Caco-2 (cell line): ENCODE data around the gene TMEM222. TPM values are rescaled to one million over a fixed set of nuclear protein-coding genes. Genes with fewer than 3 reads are reported as not detected.
A peak's percentile ranks its signal among the peaks of the same experiment; 100 is the strongest.

Source experiments
- BruUV-seq: library from RNA; stranded (reverse); fragments of 400-500 nt; replicated peaks from 2 replicates; lab custom pipeline; 2021; lab: Mats Ljungman, UMichigan
- CTCF ChIA-PET: fragments of 300-600 bp; sonication (Branson Sonifier 250); formaldehyde crosslinking; loops from one replicate; lab custom pipeline; 2022; ENCODE audit warnings: antibody characterized with exemption; lab: Charles Lee
- POLR2A ChIA-PET: fragments of 300-600 bp; sonication (Branson Sonifier 250); formaldehyde crosslinking; loops from one replicate; lab custom pipeline; 2022; ENCODE audit warnings: antibody characterized with exemption; lab: Charles Lee
- DNase-seq, 2 experiments: peaks; one replicate each; pipeline versions ENCODE4 v3.0.0 to v3.0.0-alpha.2; 2020 to 2022
- H3K27me3 ChIP-seq: replicated peaks from 2 replicates; pipeline ENCODE4 v1.6.0; 2011; ENCODE audit warnings: low read length; ENCODE audit not compliant: control insufficient read depth, insufficient read depth
- H3K36me3 ChIP-seq: 2 replicates; pipeline ENCODE4 v1.5.1; 2011; ENCODE audit warnings: low read length; ENCODE audit not compliant: control insufficient read depth, insufficient read depth
- H3K4me1 ChIP-seq: fragments of 250-450 bp; sonication (Bioruptor Pico); 2 replicates; pipeline ENCODE4 v1.5.1; 2020; ENCODE audit warnings: mild to moderate bottlenecking
- H3K4me3 ChIP-seq: 2 replicates; pipeline ENCODE4 v1.5.1; 2011; ENCODE audit warnings: low read depth, mild to moderate bottlenecking, control low read depth, low read length
- H3K9me3 ChIP-seq: fragments of 250-450 bp; sonication (Bioruptor Pico); 2 replicates; pipeline ENCODE4 v1.5.1; 2020; ENCODE audit warnings: mild to moderate bottlenecking, moderate library complexity
- H3K27ac Mint-ChIP-seq: one replicate; pipeline ENCODE4 v1.8.0; 2022; ENCODE audit warnings: mixed read lengths; ENCODE audit not compliant: unreplicated experiment
- H3K27me3 Mint-ChIP-seq: one replicate; pipeline ENCODE4 v1.8.0; 2022; ENCODE audit warnings: mixed read lengths; ENCODE audit not compliant: insufficient read depth, unreplicated experiment
- H3K36me3 Mint-ChIP-seq: one replicate; pipeline ENCODE4 v1.8.0; 2022; ENCODE audit warnings: mild to moderate bottlenecking, mixed read lengths; ENCODE audit not compliant: insufficient read depth, unreplicated experiment
- H3K4me1 Mint-ChIP-seq: one replicate; pipeline ENCODE4 v1.8.0; 2022; ENCODE audit warnings: low read depth, mixed read lengths; ENCODE audit not compliant: unreplicated experiment
- H3K4me3 Mint-ChIP-seq: one replicate; pipeline ENCODE4 v1.8.0; 2022; ENCODE audit warnings: mild to moderate bottlenecking, moderate library complexity, mixed read lengths; ENCODE audit not compliant: unreplicated experiment
- H3K9me3 Mint-ChIP-seq: one replicate; pipeline ENCODE4 v1.8.0; 2022; ENCODE audit warnings: mixed read lengths; ENCODE audit not compliant: unreplicated experiment
- intact Hi-C: fragments of 100-400 bp; cut with micrococcal nuclease; formaldehyde crosslinking; loops from one replicate; pipeline ENCODE4 v1.10.0; 2022; ENCODE audit not compliant: unreplicated experiment
- total RNA-seq: library from RNA; stranded (reverse); gene quantifications from 2 replicates; pipeline ENCODE4 v1.2.3, GENCODE V29; 2022
- TF ChIP-seq, protein P1 (sequence below), 2 experiments: fragments of 200-600 bp in 1 of 2; IDR thresholded peaks; 1 replicate in 1 of 2; 2 replicates in 1 of 2; pipeline versions ENCODE4 v1.5.1 to v1.8.0; 2011 to 2022; ENCODE audit warnings: antibody characterized with exemption in 1 of 2, control low read depth in 1 of 2, inconsistent platforms in 1 of 2, low read depth in 1 of 2, low read length in 1 of 2, mild to moderate bottlenecking in 1 of 2, moderate library complexity in 1 of 2; ENCODE audit not compliant: insufficient read depth in 1 of 2, severe bottlenecking in 1 of 2, unreplicated experiment in 1 of 2

Gene TMEM222
- total RNA-seq, 1 experiment from 2014 or later, result 32.3 TPM

DNA sequence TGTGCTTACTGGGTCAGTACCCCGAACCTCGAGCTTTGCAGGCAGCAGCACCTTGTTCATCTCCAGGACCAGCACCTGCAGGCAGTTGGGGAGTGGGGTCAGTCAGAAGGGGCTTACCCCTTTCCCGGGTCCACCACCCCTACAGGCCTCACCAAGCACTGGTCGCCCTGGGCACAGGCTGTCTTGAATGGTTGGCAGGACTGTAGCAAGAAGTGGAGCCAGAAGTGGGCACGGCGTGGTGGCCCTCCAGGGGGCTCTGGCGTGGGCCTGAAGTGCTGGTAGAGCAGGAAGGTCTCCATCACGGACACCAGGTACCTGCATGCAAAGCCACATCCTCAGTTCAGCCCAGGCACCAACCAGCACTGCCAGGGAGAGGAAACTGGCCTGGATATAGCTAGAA, 39.6 kb downstream of the TMEM222 start:
- ChIA-PET POLR2A (no interaction called here), CTCF (no interaction called here)
- intact Hi-C loops, result no loop called here
- Mint-ChIP-seq H3K4me3 (no peak overlapping the region), H3K4me1 (peaks cover 7% of the 10 kb centered on the region), H3K27ac (no peak overlapping the region), H3K27me3 (no peaks in the 10 kb centered on the region), H3K36me3 (peaks cover 13% of the 10 kb centered on the region), H3K9me3 (no peaks in the 10 kb centered on the region)
- Histone ChIP-seq H3K9me3 (no peaks in the 10 kb centered on the region), H3K4me3 (no peak overlapping the region), H3K36me3 (no peaks in the 10 kb centered on the region), H3K4me1 (peaks cover 8% of the 10 kb centered on the region), H3K27me3 (no peaks in the 10 kb centered on the region)
- no peak for DNase-seq
- BruUV-seq, result no TSS peak
- TF ChIP-seq, protein P1, sequence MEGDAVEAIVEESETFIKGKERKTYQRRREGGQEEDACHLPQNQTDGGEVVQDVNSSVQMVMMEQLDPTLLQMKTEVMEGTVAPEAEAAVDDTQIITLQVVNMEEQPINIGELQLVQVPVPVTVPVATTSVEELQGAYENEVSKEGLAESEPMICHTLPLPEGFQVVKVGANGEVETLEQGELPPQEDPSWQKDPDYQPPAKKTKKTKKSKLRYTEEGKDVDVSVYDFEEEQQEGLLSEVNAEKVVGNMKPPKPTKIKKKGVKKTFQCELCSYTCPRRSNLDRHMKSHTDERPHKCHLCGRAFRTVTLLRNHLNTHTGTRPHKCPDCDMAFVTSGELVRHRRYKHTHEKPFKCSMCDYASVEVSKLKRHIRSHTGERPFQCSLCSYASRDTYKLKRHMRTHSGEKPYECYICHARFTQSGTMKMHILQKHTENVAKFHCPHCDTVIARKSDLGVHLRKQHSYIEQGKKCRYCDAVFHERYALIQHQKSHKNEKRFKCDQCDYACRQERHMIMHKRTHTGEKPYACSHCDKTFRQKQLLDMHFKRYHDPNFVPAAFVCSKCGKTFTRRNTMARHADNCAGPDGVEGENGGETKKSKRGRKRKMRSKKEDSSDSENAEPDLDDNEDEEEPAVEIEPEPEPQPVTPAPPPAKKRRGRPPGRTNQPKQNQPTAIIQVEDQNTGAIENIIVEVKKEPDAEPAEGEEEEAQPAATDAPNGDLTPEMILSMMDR (IDR thresholded peaks at IDR 0.05; ENCODE audit: insufficient read depth in 1 of 2, low read depth in 1 of 2, low read length in 1 of 2, severe bottlenecking in 1 of 2, unreplicated experiment in 1 of 2), result no peak

DNA sequence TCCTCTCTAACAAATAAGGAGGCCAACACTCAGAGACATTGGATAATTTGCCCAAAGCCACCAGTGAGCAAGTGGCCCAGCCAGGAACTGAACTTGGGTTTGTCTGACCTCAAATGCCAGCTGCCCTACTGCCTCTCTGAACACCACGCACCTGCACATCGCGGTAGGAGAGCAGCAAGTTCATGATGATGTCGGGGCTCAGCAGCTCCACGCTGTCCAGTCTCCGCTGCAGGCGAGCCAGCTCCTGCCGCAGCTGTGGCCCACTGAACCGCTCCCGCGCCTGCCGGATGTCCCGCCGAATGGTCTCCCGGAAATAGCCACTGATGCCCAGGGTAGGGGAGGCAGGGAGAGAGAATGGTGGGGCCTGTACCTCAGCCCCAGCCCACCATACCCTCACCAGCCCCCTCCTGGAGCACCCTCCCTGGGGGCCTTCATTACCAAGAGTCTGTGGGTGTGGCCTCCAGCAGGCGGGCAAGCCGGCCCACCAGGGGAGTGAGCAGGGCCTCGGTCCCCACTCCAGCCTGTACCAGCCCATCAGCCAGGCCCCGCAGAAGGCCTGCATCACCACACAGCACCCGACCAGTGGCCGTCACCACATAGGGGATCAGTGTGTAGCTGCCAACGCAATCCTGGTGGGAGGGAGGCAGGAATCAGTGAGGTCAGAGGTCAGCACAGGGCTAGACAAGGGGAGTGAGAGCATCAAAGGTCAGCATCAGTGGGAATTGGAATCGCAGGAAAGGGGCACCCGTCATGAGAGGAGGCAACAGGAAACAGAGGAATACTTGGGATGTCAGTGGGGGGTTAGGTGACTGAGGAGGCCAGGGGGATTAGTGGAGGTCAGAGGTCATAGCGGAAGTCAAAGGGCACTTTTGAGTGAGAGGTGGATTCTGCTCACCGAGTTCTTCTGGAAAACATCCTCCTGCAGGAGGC, 42.1 kb downstream of the TMEM222 start:
- no peaks in the 10 kb centered on the region for H3K27me3 ChIP-seq
- intact Hi-C loops, result no loop called here
- H3K4me1 Mint-ChIP-seq, result peaks cover 7% of the 10 kb centered on the region
- no peak for DNase-seq
- H3K36me3 ChIP-seq, result no peaks in the 10 kb centered on the region
- H3K9me3 ChIP-seq, result no peaks in the 10 kb centered on the region
- TF ChIP-seq, protein P1 (IDR thresholded peaks at IDR 0.05; ENCODE audit: insufficient read depth in 1 of 2, low read depth in 1 of 2, low read length in 1 of 2, severe bottlenecking in 1 of 2, unreplicated experiment in 1 of 2), result no peak
- no peaks in the 10 kb centered on the region for H3K27me3 Mint-ChIP-seq
- no peak overlapping the region for H3K27ac Mint-ChIP-seq
- no peak overlapping the region for H3K4me3 ChIP-seq
- ChIA-PET POLR2A (no interaction called here), CTCF (no interaction called here)
- BruUV-seq, result no TSS peak
- H3K4me3 Mint-ChIP-seq, result peak overlapping the region; percentile 53
- H3K4me1 ChIP-seq, result peaks cover 16% of the 10 kb centered on the region
- no peaks in the 10 kb centered on the region for H3K9me3 Mint-ChIP-seq
- peaks cover 12% of the 10 kb centered on the region for H3K36me3 Mint-ChIP-seq

DNA sequence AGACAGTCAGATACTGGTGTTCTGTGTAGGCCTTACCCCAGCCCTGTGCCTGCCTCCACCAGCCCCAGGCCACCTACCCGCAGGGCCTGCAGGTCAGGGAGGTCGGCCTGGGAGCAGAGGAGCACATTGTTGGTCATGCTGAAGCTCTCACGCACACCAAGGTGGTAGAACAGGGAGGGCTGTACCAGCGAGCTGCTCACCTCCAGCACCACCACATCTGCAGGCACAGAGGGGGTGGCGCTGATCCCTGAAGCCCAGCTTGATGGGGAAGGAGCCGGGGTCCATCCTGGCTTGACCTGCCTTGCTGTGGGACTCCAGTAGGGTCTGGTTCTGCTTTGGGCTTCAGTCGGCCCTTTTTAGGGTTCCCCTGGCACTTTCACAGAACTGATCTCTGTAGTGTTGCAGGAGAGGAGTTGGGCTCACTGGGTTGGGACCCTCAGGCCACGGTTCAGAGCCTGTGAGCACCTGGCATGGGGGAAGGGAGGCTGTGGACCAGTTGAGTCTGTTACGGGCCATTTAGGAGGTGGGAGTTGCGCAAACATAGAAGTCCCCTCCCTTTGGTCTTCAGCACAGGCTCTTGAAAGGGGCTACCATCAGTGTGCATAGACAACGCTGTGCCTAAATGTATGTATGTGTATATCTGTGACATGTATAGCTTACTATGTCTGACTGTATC, 42.9 kb downstream of the TMEM222 start:
- no TSS peak for BruUV-seq
- no peak for DNase-seq
- H3K4me1 ChIP-seq, result peaks cover 16% of the 10 kb centered on the region
- H3K27me3 ChIP-seq, result no peaks in the 10 kb centered on the region
- Mint-ChIP-seq H3K27me3 (no peaks in the 10 kb centered on the region), H3K4me1 (peaks cover 7% of the 10 kb centered on the region), H3K4me3 (peak overlapping the region; percentile 98), H3K27ac (peak overlapping the region; percentile 85), H3K9me3 (no peaks in the 10 kb centered on the region), H3K36me3 (peaks cover 12% of the 10 kb centered on the region)
- ChIA-PET CTCF (interaction anchor here (0.5 to 3.2 kb wide), 12 partner anchors 8 to 1278 kb away, joined by 3 to 28 read pairs (median 6); partner anchors contain the start of gene TAF12), POLR2A (interaction anchor here (0.9 to 1.9 kb wide), 3 partner anchors 11 to 42 kb away, joined by 7 to 13 read pairs (median 9); no protein-coding TSS in a partner anchor)
- H3K36me3 ChIP-seq, result no peaks in the 10 kb centered on the region
- TF ChIP-seq, protein P1 (IDR thresholded peaks at IDR 0.05; ENCODE audit: insufficient read depth in 1 of 2, low read depth in 1 of 2, low read length in 1 of 2, severe bottlenecking in 1 of 2, unreplicated experiment in 1 of 2), result no peak
- H3K9me3 ChIP-seq, result no peaks in the 10 kb centered on the region
- peak overlapping the region; percentile 18; the same call in 1 of the 2 replicates for H3K4me3 ChIP-seq
- intact Hi-C loops, result loop anchor here (1.0 kb wide), 1 partner anchor 23 kb away; no protein-coding TSS in a partner anchor
